GM06990 (cell line): Measurements from ENCODE around the gene SEC22A.

Source experiments
- DNase-seq: peaks from one replicate; pipeline ENCODE4 v3.0.0-alpha.2; 2011; ENCODE audit not compliant: insufficient read length; ENCODE audit errors: extremely low read depth
- H3K27me3 ChIP-seq: replicated peaks from 2 replicates; pipeline ENCODE4 v1.6.0; 2011; ENCODE audit warnings: low read length; ENCODE audit not compliant: control insufficient read depth, insufficient read depth
- H3K36me3 ChIP-seq: 2 replicates; pipeline ENCODE4 v1.5.1; 2011; ENCODE audit warnings: low read length; ENCODE audit not compliant: control insufficient read depth, insufficient read depth
- H3K4me3 ChIP-seq: replicated peaks from 2 replicates; pipeline ENCODE4 v1.5.1; 2011; ENCODE audit warnings: low read depth, mild to moderate bottlenecking, control low read depth, low read length
- TF ChIP-seq, protein P1 (sequence below): IDR thresholded peaks from 2 replicates; pipeline ENCODE4 v1.5.1; 2011; ENCODE audit warnings: low read length, control low read depth, mild to moderate bottlenecking, inconsistent platforms; ENCODE audit not compliant: insufficient read depth, poor library complexity, severe bottlenecking

SEC22A gene

DNA sequence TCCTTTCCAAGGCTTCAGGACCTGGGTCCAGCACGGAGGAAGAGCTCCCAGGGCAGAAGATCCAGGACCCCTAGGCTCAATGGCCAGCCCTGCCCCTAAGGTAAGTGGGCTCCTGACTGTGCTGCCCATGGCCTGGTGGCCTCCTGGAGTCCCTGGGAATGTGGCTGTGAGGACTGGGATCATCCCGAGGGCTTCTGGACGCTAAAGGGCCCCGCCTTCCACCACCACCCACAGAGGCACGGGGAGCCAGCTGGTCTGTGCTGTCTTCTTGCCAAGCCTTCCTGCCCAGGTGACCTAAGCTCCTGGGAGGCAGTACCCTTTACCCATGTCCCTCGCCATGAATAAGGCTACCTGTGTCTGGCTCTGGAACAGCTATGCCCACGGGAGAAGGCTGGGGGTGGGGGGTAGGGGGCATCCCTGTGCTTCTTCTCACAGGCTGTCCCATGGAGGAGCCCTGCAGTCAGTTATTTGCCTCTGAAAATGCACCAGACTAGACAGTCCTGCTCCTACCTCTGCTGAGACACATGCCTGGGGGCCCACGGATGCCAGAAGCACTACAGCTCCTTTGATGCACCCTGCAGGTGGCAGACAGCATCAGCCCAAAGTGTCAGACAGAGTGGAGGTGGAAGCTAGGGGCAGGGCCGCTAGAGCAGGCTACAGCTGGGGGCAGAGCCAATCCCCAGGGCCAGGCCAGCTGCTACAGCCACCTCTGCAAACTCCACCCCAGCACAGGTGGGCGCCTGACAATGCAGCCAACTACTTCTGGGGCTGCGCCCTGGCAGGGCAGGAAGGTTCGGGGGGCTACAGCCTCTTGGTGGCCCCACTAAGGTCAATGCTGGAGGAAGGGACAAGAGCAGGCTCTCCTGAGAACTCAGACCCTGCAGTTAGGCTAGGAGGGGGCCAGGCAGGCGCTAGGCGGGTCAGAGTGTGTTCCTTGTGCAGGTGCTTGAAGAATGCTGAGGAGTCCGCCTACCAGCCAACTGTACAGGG lies 90.9 kb downstream of the SEC22A start:
- TF ChIP-seq, protein P1, sequence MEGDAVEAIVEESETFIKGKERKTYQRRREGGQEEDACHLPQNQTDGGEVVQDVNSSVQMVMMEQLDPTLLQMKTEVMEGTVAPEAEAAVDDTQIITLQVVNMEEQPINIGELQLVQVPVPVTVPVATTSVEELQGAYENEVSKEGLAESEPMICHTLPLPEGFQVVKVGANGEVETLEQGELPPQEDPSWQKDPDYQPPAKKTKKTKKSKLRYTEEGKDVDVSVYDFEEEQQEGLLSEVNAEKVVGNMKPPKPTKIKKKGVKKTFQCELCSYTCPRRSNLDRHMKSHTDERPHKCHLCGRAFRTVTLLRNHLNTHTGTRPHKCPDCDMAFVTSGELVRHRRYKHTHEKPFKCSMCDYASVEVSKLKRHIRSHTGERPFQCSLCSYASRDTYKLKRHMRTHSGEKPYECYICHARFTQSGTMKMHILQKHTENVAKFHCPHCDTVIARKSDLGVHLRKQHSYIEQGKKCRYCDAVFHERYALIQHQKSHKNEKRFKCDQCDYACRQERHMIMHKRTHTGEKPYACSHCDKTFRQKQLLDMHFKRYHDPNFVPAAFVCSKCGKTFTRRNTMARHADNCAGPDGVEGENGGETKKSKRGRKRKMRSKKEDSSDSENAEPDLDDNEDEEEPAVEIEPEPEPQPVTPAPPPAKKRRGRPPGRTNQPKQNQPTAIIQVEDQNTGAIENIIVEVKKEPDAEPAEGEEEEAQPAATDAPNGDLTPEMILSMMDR, result no peak
- peaks cover 2% of the 10 kb centered on the region for H3K27me3 ChIP-seq
- no peak for DNase-seq

DNA sequence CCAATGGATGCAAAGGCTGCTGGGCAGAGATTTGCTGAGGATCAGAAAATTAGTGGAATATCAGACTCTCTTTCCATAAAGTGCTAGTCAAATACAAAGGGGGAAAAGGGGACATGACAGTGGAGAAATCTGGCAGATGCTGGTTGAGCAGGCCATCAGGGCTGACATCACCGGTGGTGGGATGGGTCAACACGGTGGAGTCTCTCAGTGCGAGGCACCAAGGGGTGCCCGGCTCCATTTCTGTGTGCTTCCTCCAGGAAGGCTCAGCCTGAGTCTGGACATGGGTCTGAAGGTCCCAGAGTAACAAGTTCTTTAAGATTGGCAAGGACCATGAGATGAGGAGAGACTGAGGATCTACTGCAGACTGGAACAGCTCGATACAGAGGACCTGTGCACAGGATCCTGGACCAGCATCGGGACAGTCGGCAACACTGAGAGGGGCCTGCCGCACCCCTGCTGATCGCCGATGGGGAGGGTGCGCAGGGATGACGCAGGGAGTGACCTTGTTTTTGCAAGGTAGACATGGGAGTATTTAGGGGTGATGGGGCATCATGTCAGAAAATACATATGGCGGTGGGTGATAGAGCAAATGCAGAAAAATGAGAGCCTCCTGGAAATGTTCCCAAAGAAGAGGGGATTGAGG lies 92.7 kb downstream of the SEC22A start:
- TF ChIP-seq, protein P1, result no peak
- Histone ChIP-seq H3K4me3 (no peak overlapping the region), H3K36me3 (no peaks in the 10 kb centered on the region), H3K27me3 (peaks cover 2% of the 10 kb centered on the region)
- no peak for DNase-seq

More for the DNA sequence above, 90.9 kb downstream of the SEC22A start:
- Histone ChIP-seq H3K36me3 (no peaks in the 10 kb centered on the region), H3K4me3 (no peak overlapping the region)

DNA sequence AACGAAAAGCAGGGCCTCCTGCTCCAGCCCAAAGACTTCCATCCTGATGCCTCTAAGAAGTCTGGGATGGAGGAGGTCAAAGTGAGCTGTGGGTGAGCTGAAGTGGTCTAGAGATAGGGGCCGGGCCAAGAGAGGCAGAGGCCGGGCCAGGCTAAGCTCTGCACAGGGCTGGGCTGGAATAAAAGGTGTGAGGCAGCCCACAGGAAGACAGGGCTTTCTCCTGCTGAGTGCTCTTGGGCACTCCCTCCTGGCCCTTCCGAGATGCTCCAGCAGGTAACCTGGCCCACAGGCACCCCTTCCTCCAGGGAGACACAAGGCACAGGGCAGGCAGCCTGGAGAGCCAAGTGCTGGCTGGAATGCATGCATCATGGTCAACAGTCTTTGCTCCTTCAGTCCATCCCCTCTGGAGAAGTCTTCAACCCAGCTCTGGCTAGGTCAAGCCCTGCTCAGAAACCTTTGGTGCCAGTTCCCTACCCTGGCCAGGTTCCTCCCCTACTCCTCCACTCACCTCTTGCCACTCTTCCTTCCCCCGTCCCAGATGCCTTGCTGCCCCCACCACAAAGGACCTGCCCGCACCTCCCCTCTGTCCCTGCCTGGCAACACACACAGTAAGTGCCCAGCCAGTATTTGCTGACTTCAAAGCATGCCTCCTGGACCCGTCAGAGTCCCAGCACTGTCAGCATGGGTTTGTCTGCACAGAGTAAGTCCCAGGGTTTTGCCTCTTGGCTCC lies 93.6 kb downstream of the SEC22A start:
- Histone ChIP-seq H3K36me3 (no peaks in the 10 kb centered on the region), H3K27me3 (peaks cover 2% of the 10 kb centered on the region), H3K4me3 (no peak overlapping the region)
- TF ChIP-seq, protein P1, result no peak
- DNase-seq, result no peak

DNA sequence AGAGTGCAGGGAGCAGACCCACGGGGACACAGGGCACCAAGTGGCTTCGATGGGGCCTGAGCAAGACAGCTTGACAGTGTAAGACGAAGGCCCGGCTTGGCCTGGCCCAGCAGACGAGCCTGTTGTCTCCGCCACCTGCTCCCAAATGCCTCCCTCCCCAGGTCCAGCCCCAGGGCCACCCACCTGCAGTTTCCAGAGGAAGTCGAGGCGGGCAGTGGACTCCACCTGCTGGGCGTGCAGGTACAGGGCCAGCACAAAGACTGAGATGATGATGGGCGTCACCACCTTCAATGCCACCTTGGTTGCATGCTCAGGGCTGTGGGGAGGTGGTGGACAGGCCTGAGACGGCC lies 94.1 kb downstream of the SEC22A start:
- DNase-seq, result no peak
- H3K27me3 ChIP-seq, result peaks cover 2% of the 10 kb centered on the region
- H3K36me3 ChIP-seq, result no peaks in the 10 kb centered on the region
- TF ChIP-seq, protein P1, result no peak
- H3K4me3 ChIP-seq, result no peak overlapping the region

DNA sequence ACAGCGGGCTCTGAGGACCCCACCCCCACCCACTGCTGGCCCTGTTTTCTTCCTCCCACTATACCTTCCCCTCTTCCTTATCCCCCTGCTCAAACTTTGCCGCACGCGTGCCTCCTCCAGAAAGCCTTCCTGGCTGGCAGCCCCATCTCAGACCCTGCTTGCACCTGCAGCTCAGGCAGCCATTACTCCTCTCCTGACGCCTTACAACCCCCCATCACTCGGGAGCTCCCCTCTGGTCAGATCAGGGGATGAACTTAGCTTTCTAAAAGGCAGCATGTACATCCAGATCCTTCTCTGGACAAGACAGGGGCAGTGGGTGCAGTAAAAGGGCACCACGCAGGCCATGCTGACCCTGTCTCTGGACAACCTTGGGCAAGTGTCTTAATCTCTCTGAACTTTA lies 94.5 kb downstream of the SEC22A start:
- Histone ChIP-seq H3K4me3 (no peak overlapping the region), H3K36me3 (no peaks in the 10 kb centered on the region), H3K27me3 (peaks cover 2% of the 10 kb centered on the region)
- TF ChIP-seq, protein P1, result no peak
- no peak for DNase-seq
